HepG2 (cell line): ENCODE data around the gene DYNC2H1. TPM values are rescaled to one million over a fixed set of nuclear protein-coding genes. Genes with fewer than 3 reads are reported as not detected.

ENCODE experiments used
- polyA plus RNA-seq, 8 experiments: library from polyadenylated mRNA; depleted of rRNA in 3 of 8; stranded (reverse) in 7 of 8; unstranded in 1 of 8; fragments of >200 nt; fragmentation: Illumina TruSeq in 4 of 8; extraction: Trizol in 4 of 8; gene quantifications; 2 replicates each; pipeline versions ENCODE4 v1.2.1 to v1.2.3, GENCODE V29; 2011 to 2016; ENCODE audit warnings: low read depth in 4 of 8, missing spikeins in 1 of 8, mixed read lengths in 1 of 8; ENCODE audit not compliant: insufficient read depth in 1 of 8
- small RNA-seq, 3 experiments: library from RNA; depleted of rRNA; stranded (forward); fragments of <200 nt; gene quantifications; one replicate each; pipeline ENCODE3, GENCODE V24; 2012; ENCODE audit warnings: low read depth in 2 of 3, low replicate concordance in 1 of 3; ENCODE audit not compliant: insufficient read length in 3 of 3, insufficient read depth in 2 of 3
- total RNA-seq, 5 experiments: library from RNA; depleted of rRNA; stranded (reverse); fragments of >200 nt; fragmentation: Illumina TruSeq; extraction: Trizol; gene quantifications; 2 replicates each; pipeline ENCODE4 v1.2.3, GENCODE V29; 2016; ENCODE audit warnings: low read depth in 1 of 5

Gene DYNC2H1
- total and polyA plus RNA-seq, 2 of the 13 experiments (the other 11 are each of a cell fraction or from before 2014, with no cell fraction given): 0.49 to 0.66 TPM

Small RNAs within 50 kb of the gene (small RNA-seq; reads per million reads assigned to genes)
- 0 reads per million in 3 experiments for gene AP003461.1

Other genes starting within 250 kb of the DYNC2H1 start
- not detected in 2 replicates for gene MMP12, start 234.4 kb upstream of the DYNC2H1 start, total RNA-seq (2016; rRNA removed; fragmentation: Illumina TruSeq; extraction: Trizol)
- gene MMP12, start 234.4 kb upstream of the DYNC2H1 start, polyA plus RNA-seq (2011; rRNA removed): not detected in 2 replicates
- gene MMP13, start 153.7 kb upstream of the DYNC2H1 start, total RNA-seq (2016; rRNA removed; fragmentation: Illumina TruSeq; extraction: Trizol): not detected in 2 replicates
- 0.04 TPM in 1 of 2 replicates, not detected in the other for gene MMP13, start 153.7 kb upstream of the DYNC2H1 start, polyA plus RNA-seq (2011; rRNA removed)
- gene DCUN1D5, start 17.3 kb upstream of the DYNC2H1 start, total RNA-seq (2016; rRNA removed; fragmentation: Illumina TruSeq; extraction: Trizol): 46.7 and 57.0 TPM in 2 replicates
- 24.8 and 32.9 TPM in 2 replicates for gene DCUN1D5, start 17.3 kb upstream of the DYNC2H1 start, polyA plus RNA-seq (2011; rRNA removed)